GM12801 (cell line): ENCODE results near the gene NLN.

Experiments
- TF ChIP-seq, protein P1 (sequence below): IDR thresholded peaks from one replicate; pipeline ENCODE4 v1.5.1; 2011; ENCODE audit warnings: control low read depth; ENCODE audit not compliant: insufficient read length; ENCODE audit errors: extremely low read depth

The NLN gene

DNA sequence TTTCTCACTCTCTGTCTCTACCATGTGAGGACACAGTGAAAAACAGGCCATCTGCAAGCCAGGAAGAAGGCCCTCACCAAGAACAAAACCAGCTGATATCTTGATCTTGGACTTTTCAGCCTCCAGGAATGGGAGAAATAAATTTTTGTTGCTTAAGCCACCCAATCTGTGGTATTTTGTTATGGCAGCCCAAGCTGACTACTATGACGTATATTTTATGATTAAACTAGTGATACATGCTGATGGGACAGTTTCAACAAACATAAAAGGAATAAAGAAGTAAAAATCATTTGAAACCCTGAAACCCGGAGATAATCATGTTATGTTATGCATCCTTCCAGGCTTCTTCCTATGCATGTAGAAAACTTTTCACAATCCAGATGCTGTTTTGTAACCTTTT lies 132.9 kb downstream of the NLN start:
- TF ChIP-seq, protein P1, sequence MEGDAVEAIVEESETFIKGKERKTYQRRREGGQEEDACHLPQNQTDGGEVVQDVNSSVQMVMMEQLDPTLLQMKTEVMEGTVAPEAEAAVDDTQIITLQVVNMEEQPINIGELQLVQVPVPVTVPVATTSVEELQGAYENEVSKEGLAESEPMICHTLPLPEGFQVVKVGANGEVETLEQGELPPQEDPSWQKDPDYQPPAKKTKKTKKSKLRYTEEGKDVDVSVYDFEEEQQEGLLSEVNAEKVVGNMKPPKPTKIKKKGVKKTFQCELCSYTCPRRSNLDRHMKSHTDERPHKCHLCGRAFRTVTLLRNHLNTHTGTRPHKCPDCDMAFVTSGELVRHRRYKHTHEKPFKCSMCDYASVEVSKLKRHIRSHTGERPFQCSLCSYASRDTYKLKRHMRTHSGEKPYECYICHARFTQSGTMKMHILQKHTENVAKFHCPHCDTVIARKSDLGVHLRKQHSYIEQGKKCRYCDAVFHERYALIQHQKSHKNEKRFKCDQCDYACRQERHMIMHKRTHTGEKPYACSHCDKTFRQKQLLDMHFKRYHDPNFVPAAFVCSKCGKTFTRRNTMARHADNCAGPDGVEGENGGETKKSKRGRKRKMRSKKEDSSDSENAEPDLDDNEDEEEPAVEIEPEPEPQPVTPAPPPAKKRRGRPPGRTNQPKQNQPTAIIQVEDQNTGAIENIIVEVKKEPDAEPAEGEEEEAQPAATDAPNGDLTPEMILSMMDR, result no peak

DNA sequence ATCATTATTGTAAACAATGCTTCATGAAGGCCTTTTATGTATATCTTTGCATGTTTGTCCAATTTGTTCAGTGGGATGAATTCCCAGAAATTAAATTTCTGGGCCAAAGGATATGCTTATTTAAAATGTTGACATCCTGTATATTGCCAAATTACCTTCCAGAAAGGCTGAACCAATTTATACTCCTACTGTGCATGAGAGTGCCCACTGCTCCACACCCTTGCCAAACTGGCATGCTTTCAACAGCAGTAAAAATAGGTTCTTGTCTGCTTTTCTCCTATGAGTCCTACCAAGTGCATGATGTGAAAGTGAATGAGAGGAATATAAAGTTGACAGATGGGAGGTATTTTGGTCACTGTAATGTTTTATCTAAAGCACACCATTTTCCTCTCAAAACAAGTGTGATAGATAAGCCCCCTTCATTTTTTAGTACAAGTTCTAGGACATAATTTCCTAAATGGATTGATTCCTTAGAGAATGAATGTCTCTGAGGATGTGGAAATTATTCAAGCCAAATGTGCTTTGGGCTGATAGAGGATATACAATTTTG lies 133.8 kb downstream of the NLN start:
- TF ChIP-seq, protein P1, result no peak

DNA sequence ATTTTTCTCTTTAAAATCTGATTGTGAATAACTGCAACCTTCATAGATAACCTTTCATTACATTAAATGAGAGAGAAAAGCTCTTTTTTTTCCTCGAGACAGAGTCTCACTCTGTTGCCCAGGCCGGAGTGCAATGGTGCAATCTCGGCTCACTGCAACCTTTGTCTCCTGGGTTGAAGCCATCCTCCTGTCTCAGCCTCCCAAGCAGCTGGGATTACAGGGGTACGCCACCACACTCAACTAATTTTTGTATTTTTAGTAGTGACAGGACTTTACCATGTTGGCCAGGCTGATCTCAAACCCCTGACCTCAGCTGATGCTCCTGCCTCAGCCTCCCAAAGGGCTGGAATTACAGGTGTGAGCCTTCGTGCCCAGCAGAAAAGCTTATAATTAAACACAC lies 134.5 kb downstream of the NLN start:
- TF ChIP-seq, protein P1, result no peak

GRCh38 chr5:65858316-65858715 lies 136.3 kb downstream of the NLN start:
- TF ChIP-seq, protein P1, result no peak

- TF ChIP-seq, protein P1, result no peak
These were observed 139.8 kb downstream of the NLN start for GRCh38 chr5:65861830-65862241.

DNA sequence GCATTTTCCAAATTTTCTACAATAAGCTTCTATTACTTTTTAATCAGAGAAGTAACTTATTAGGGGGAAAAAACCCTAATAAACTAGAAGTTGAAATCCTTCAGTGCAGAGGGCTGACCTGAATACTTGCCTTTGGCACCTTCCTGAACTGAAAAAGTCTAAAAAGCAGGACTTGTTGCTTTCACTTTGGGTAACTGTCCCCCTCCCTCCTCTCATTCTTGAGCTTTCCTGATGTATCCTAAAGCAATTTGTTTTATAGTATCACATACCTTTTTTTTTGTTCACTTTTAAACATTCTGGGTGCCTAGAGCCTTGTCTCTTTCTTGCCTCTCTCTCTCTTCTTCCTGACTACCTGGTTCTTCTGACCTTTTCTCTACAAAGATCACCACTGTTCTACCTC lies 140.4 kb downstream of the NLN start:
- TF ChIP-seq, protein P1, result no peak

DNA sequence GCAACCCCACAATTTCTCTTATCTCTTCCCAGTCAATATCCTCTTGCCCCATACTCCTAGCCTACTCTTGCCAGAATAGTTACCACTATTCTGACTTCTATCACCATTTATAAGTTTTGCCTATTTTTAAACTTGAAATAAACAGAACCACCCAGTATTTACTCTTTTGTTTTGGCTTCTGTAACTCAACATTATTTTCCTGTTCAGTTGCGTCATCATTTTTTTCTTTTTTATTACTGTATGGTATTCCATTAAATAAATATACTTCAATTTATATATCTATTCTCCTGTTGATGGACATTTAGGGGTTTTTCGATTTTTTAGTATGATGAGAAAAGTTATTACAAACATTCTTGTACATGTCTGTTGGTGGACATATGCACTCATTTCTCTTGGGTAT lies 141.7 kb downstream of the NLN start:
- TF ChIP-seq, protein P1, result no peak
